Daoy (cell line): ENCODE measurements around the gene IL25. TPM values are rescaled to one million over a fixed set of nuclear protein-coding genes. Genes with fewer than 3 reads are reported as not detected.
"Not testable (repeated sequence)": the region's sequence is repeated elsewhere in the genome, so short reads cannot be mapped to it uniquely, and the experiment has no call there.

ENCODE experiments used
- DNase-seq: peaks from one replicate; pipeline ENCODE4 v3.0.0-alpha.2; 2015; ENCODE audit warnings: low read depth
- total RNA-seq: library from RNA; depleted of rRNA; stranded (reverse); fragments of >200 nt; shearing (Covaris generic); gene quantifications from 2 replicates; pipeline ENCODE4 v1.2.3, GENCODE V29; 2014

Gene IL25
- total RNA-seq, 1 experiment from 2014 or later = not detected

- no peak for DNase-seq
These were observed 3.1 kb downstream of the IL25 start for GRCh38 chr14:23375527-23376251.

GRCh38 chr14:23376482-23377197 is 4.0 kb downstream of the IL25 start, which contains the start of gene CMTM5:
TSS of gene CMTM5 (plus strand) at chr14:23377046. CDS start at chr14:23377252, 206 bp downstream.
- no peak for DNase-seq

- DNase-seq = no peak
These were observed 4.6 kb downstream of the IL25 start for GRCh38 chr14:23377198-23377550.

GRCh38 chr14:23377573-23378563 is 5.3 kb downstream of the IL25 start:
- no peak for DNase-seq

- DNase-seq = no peak
These were observed 6.1 kb downstream of the IL25 start for GRCh38 chr14:23378612-23379220.

- DNase-seq = peak; percentile 61
These were observed 7.0 kb downstream of the IL25 start for GRCh38 chr14:23379366-23380196.

- no peak for DNase-seq
These were observed 7.7 kb downstream of the IL25 start for GRCh38 chr14:23380197-23380914.

- DNase-seq = no peak
These were observed 8.4 kb downstream of the IL25 start for GRCh38 chr14:23380976-23381375.

GRCh38 chr14:23381871-23382270 is 9.3 kb downstream of the IL25 start:
- no peak for DNase-seq

GRCh38 chr14:23382276-23382675 is 9.7 kb downstream of the IL25 start:
- DNase-seq = no peak

- no peak for DNase-seq
These were observed 10.3 kb downstream of the IL25 start for GRCh38 chr14:23382731-23383440.

GRCh38 chr14:23384364-23385080 is 11.9 kb downstream of the IL25 start:
- DNase-seq = no peak

GRCh38 chr14:23385244-23385641 is 12.6 kb downstream of the IL25 start:
- no peak for DNase-seq

- DNase-seq = no peak
These were observed 13.1 kb downstream of the IL25 start for GRCh38 chr14:23385642-23386265.

GRCh38 chr14:23386266-23386657 is 13.7 kb downstream of the IL25 start:
- not testable (repeated sequence) for DNase-seq

- no peak for DNase-seq
These were observed 14.4 kb downstream of the IL25 start for GRCh38 chr14:23386999-23387398.

GRCh38 chr14:23387916-23388882 is 15.6 kb downstream of the IL25 start:
- DNase-seq = no peak
